T-helper 2 cell treated with Interferon-gamma antibody and Interleukin-4, amounts not matched to agents 5 μg/mL and 100 μg/mL, for 36 hours (primary cell): ENCODE results near the gene MTCL1.

ENCODE experiments used
- DNase-seq: peaks from one replicate; pipeline ENCODE4 v3.0.0; 2021; ENCODE audit warnings: low spot score
- H3K27ac Mint-ChIP-seq: one replicate; pipeline ENCODE4 v1.8.0; 2021; ENCODE audit warnings: mild to moderate bottlenecking, mixed read lengths
- H3K27me3 Mint-ChIP-seq: one replicate; pipeline ENCODE4 v1.8.0; 2021; ENCODE audit warnings: low read depth, mixed read lengths
- H3K36me3 Mint-ChIP-seq: one replicate; pipeline ENCODE4 v1.8.0; 2021; ENCODE audit warnings: low read depth, mixed read lengths
- H3K4me1 Mint-ChIP-seq: one replicate; pipeline ENCODE4 v1.8.0; 2021; ENCODE audit warnings: low read depth, mixed read lengths
- H3K4me3 Mint-ChIP-seq: one replicate; pipeline ENCODE4 v1.8.0; 2022; ENCODE audit warnings: mild to moderate bottlenecking, moderate library complexity, mixed read lengths
- H3K9me3 Mint-ChIP-seq: one replicate; pipeline ENCODE4 v1.8.0; 2021; ENCODE audit warnings: mixed read lengths

The MTCL1 gene

GRCh38 chr18:8770657-8771056 is 65.3 kb downstream of the MTCL1 start:
- H3K4me1 Mint-ChIP-seq, result no peaks in the 10 kb centered on the region
- DNase-seq, result no peak
- no peaks in the 10 kb centered on the region for H3K9me3 Mint-ChIP-seq
- no peaks in the 10 kb centered on the region for H3K36me3 Mint-ChIP-seq
- H3K27me3 Mint-ChIP-seq, result peaks cover 3% of the 10 kb centered on the region
- H3K27ac Mint-ChIP-seq, result no peak overlapping the region
- no peak overlapping the region for H3K4me3 Mint-ChIP-seq

DNA sequence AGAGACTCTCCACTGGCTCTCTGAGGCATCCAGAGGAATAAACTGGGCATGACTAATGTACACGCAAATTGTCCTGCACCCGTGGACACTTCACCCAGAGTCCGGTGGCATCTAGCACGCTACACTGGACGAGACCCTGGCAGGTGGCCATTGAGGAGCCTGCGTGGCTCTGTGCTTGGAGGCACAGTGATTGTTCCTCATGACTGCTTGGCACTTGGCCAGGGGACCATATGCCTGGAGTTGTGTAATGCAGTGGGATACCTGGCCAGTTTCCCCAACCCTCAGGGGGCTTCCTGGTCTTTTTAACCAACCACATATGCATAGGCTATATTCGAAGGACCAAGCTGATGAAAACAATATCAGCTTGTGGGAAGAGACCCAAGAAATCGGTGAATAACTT is 66.6 kb downstream of the MTCL1 start:
- DNase-seq, result no peak
- H3K27me3 Mint-ChIP-seq, result peaks cover 3% of the 10 kb centered on the region

DNA sequence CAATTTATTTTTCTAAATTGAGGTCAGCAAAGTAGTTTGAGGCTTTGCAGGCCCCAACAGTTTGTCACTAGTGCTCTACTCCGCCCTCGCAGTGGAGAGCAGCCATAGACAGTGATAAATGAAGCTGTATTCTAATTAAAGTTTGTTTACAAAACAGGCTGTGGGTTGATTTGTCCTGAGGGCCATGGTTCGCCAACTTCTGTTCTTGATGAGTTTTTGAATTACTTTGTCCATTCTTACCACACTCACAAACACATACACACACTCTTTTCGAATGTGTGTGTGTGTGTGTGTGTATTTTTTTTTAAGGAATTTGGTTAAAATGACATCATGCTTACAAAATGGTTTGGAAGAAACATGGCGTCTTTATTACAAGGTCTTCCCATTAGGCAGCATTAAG is 68.6 kb downstream of the MTCL1 start:
- DNase-seq, result no peak
- Mint-ChIP-seq H3K27ac (no peak overlapping the region), H3K9me3 (no peaks in the 10 kb centered on the region), H3K4me1 (no peaks in the 10 kb centered on the region), H3K36me3 (no peaks in the 10 kb centered on the region), H3K27me3 (peaks cover 5% of the 10 kb centered on the region), H3K4me3 (no peak overlapping the region)

More for the DNA sequence above, 66.6 kb downstream of the MTCL1 start:
- H3K27ac Mint-ChIP-seq, result no peak overlapping the region
- H3K36me3 Mint-ChIP-seq, result no peaks in the 10 kb centered on the region
- no peaks in the 10 kb centered on the region for H3K9me3 Mint-ChIP-seq
- no peak overlapping the region for H3K4me3 Mint-ChIP-seq
- H3K4me1 Mint-ChIP-seq, result no peaks in the 10 kb centered on the region

DNA sequence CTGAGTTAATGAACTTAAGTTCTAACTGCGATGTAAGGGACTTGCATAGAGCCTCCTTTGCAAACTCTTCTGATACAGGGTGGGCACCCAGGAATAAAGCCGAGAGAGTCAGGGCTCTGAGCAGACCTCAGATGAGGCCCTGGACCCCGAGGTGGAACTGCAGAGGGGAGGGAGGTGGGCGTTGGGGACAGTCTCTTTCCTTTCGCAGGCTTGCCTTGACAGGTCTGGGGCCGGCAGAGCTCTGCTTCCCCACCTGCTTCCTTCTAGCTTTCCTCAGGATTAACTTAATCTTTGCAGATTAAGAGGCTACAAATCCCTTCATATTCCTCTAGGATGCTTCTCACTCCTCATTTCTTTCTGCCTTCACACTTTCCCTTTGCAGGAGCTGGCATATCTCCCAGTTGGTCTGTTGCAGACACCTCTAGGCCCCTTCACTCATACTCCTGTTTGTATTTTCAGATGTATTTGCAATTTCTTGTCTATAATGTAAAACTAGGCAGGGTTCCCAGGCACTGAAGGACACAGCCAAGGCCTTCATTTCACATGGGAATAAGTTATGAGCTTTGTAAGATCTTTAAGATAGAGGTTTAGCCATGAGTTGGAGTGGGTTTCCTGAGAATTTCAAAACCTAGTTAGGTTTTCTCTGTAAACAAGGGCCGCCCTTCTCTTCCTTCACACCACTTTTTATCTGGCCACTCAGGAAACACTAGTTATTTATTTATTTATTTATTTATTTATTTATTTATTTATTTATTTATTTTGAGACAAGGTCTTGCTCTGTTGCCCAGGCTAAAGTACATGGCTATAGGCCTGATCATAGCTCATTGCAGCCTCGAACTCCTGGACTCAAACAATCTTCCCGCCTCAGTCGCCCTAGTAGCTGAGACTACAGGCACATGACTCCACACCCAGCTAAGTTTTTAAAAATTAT is 70.9 kb downstream of the MTCL1 start:
- H3K27me3 Mint-ChIP-seq, result peaks cover 5% of the 10 kb centered on the region
- no peak overlapping the region for H3K4me3 Mint-ChIP-seq
- no peaks in the 10 kb centered on the region for H3K36me3 Mint-ChIP-seq
- DNase-seq, result no peak
- H3K4me1 Mint-ChIP-seq, result no peaks in the 10 kb centered on the region
- H3K9me3 Mint-ChIP-seq, result no peaks in the 10 kb centered on the region
- no peak overlapping the region for H3K27ac Mint-ChIP-seq

GRCh38 chr18:8777846-8778245 is 72.5 kb downstream of the MTCL1 start:
- peaks cover 5% of the 10 kb centered on the region for H3K27me3 Mint-ChIP-seq
- no peaks in the 10 kb centered on the region for H3K4me1 Mint-ChIP-seq
- H3K9me3 Mint-ChIP-seq, result no peaks in the 10 kb centered on the region
- no peak overlapping the region for H3K27ac Mint-ChIP-seq
- no peak for DNase-seq
- H3K36me3 Mint-ChIP-seq, result no peaks in the 10 kb centered on the region
- H3K4me3 Mint-ChIP-seq, result no peak overlapping the region

DNA sequence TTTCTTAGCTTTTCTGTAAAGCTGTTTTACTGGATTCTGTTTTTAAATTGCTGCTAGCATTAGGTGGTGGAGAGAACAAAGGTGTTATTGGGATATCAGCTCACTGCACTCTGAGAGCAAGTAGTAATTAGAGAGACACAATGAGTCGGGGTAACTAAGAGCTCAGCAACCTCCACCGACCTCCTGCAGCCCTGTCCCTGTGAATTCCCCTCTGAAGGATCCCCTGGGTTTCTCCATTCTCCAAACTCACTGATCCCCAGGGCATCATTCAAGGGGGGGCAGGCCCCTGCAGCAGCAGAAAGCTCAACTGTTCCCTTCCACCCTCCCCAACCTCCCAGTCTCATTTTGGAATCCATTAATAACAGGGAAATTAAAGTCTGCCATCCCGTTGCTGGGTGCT is 73.0 kb downstream of the MTCL1 start:
- Mint-ChIP-seq H3K27me3 (peaks cover 5% of the 10 kb centered on the region), H3K4me1 (no peaks in the 10 kb centered on the region), H3K36me3 (no peaks in the 10 kb centered on the region), H3K27ac (no peak overlapping the region), H3K4me3 (no peak overlapping the region), H3K9me3 (no peaks in the 10 kb centered on the region)
- DNase-seq, result no peak

DNA sequence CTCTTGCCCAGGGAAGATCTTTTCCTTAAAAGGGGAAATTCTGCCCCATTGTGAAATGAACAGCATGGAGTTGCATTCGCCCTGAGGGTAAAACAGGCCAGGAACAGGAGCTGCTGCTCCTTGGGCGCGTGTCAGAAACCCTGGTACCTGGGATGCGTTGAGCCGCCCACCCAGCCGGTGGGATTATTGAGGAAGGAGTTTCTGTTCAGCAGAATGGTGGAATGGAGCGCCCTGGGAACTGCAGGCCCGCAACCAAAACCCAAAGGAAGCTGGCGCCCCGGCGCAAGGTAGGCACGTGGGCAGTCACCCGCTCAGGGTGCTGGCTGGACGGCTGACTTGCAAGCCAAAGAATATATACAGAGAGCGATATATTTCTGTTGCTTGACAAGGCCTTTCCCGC is 73.5 kb downstream of the MTCL1 start:
- H3K27ac Mint-ChIP-seq, result no peak overlapping the region
- H3K4me1 Mint-ChIP-seq, result no peaks in the 10 kb centered on the region
- no peaks in the 10 kb centered on the region for H3K36me3 Mint-ChIP-seq
- H3K9me3 Mint-ChIP-seq, result no peaks in the 10 kb centered on the region
- peaks cover 5% of the 10 kb centered on the region for H3K27me3 Mint-ChIP-seq
- H3K4me3 Mint-ChIP-seq, result no peak overlapping the region
- no peak for DNase-seq

DNA sequence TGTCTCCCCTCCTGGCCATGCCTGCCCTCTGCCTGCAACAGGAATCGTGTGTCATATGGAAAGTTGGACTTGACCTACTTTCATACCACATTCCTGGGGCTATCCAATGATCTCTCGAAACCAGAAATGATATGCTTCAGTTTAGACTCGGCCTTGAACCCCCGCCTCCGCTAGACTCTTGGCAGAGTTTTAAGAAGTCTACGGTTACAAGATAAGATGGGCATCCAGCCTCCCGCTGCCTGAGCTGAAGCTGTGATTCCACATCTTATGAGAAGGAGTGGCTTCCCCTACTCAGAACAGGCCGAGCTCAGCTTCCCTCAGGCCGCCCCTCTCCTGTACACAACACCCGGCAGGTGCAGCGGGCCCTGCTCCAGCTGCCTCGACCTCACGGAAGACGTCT is 73.9 kb downstream of the MTCL1 start:
- Mint-ChIP-seq H3K9me3 (no peaks in the 10 kb centered on the region), H3K27me3 (peaks cover 5% of the 10 kb centered on the region), H3K4me1 (no peaks in the 10 kb centered on the region), H3K36me3 (no peaks in the 10 kb centered on the region), H3K4me3 (no peak overlapping the region), H3K27ac (no peak overlapping the region)
- no peak for DNase-seq

GRCh38 chr18:8780227-8780626 is 74.9 kb downstream of the MTCL1 start:
- Mint-ChIP-seq H3K36me3 (no peaks in the 10 kb centered on the region), H3K27me3 (peaks cover 5% of the 10 kb centered on the region), H3K4me3 (no peak overlapping the region), H3K4me1 (no peaks in the 10 kb centered on the region), H3K27ac (no peak overlapping the region), H3K9me3 (no peaks in the 10 kb centered on the region)
- DNase-seq, result no peak

GRCh38 chr18:8781671-8782070 is 76.3 kb downstream of the MTCL1 start:
- no peaks in the 10 kb centered on the region for H3K9me3 Mint-ChIP-seq
- peaks cover 7% of the 10 kb centered on the region for H3K27me3 Mint-ChIP-seq
- no peak overlapping the region for H3K27ac Mint-ChIP-seq
- no peaks in the 10 kb centered on the region for H3K4me1 Mint-ChIP-seq
- DNase-seq, result no peak
- no peak overlapping the region for H3K4me3 Mint-ChIP-seq
- no peaks in the 10 kb centered on the region for H3K36me3 Mint-ChIP-seq

GRCh38 chr18:8783335-8783993 is 78.1 kb downstream of the MTCL1 start:
- Mint-ChIP-seq H3K9me3 (no peaks in the 10 kb centered on the region), H3K4me1 (no peaks in the 10 kb centered on the region)

GRCh38 chr18:8783994-8784530 is 78.7 kb downstream of the MTCL1 start:
- H3K9me3 Mint-ChIP-seq, result no peaks in the 10 kb centered on the region
- no peaks in the 10 kb centered on the region for H3K4me1 Mint-ChIP-seq
- H3K27ac Mint-ChIP-seq, result no peak overlapping the region
- no peaks in the 10 kb centered on the region for H3K36me3 Mint-ChIP-seq
- no peak for DNase-seq
- peaks cover 2% of the 10 kb centered on the region for H3K27me3 Mint-ChIP-seq
- H3K4me3 Mint-ChIP-seq, result no peak overlapping the region

More at GRCh38 chr18:8783335-8783993, 78.1 kb downstream of the MTCL1 start:
- no peak for DNase-seq
- H3K4me3 Mint-ChIP-seq, result no peak overlapping the region
- no peak overlapping the region for H3K27ac Mint-ChIP-seq
- H3K36me3 Mint-ChIP-seq, result no peaks in the 10 kb centered on the region
- H3K27me3 Mint-ChIP-seq, result peaks cover 2% of the 10 kb centered on the region

GRCh38 chr18:8785261-8785660 is 79.9 kb downstream of the MTCL1 start:
- Mint-ChIP-seq H3K4me3 (no peak overlapping the region), H3K27ac (no peak overlapping the region), H3K27me3 (peaks cover 2% of the 10 kb centered on the region), H3K36me3 (no peaks in the 10 kb centered on the region), H3K9me3 (no peaks in the 10 kb centered on the region), H3K4me1 (no peaks in the 10 kb centered on the region)
- no peak for DNase-seq

DNA sequence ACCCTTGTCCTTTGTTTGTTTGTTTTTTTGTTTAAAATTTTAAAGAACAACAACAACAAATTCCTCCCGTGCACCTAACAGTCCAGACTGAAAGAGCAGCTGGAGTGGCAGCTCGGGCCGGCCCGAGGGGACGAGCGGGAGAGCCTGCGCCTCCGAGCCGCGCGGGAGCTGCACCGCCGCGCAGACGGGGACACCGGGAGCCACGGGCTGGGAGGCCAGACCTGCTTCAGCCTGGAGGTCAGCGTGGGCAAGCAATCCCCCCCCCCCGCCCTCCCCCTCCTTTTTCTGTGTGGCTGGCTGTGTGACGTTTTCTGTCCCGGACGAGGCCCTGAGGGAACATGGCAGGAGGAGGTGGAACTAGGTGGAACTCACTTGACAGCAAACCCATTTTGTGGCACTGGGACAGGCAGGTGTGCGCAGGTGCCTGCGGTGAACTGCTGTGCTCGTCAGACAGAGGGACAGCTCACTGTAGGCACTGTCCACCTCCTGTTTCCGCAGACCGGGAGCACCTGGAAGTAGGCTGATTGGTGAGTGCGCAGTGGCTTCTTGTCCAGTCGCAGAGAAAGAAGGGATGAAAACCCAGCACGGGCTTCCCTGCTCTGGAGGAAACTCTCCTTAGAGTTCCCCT is 80.6 kb downstream of the MTCL1 start:
- Mint-ChIP-seq H3K9me3 (no peaks in the 10 kb centered on the region), H3K36me3 (no peaks in the 10 kb centered on the region), H3K4me1 (no peaks in the 10 kb centered on the region), H3K27me3 (peaks cover 2% of the 10 kb centered on the region), H3K27ac (no peak overlapping the region), H3K4me3 (no peak overlapping the region)
- DNase-seq, result no peak
